ENCODE results near the gene ADGRE1. TPM values are rescaled to one million over a fixed set of nuclear protein-coding genes. Genes with fewer than 3 reads are reported as not detected.

The ADGRE1 gene
- polyA plus RNA-seq, 10 donors: 0.05 to 0.40 (median 0.23) TPM; not detected in 2

DNA sequence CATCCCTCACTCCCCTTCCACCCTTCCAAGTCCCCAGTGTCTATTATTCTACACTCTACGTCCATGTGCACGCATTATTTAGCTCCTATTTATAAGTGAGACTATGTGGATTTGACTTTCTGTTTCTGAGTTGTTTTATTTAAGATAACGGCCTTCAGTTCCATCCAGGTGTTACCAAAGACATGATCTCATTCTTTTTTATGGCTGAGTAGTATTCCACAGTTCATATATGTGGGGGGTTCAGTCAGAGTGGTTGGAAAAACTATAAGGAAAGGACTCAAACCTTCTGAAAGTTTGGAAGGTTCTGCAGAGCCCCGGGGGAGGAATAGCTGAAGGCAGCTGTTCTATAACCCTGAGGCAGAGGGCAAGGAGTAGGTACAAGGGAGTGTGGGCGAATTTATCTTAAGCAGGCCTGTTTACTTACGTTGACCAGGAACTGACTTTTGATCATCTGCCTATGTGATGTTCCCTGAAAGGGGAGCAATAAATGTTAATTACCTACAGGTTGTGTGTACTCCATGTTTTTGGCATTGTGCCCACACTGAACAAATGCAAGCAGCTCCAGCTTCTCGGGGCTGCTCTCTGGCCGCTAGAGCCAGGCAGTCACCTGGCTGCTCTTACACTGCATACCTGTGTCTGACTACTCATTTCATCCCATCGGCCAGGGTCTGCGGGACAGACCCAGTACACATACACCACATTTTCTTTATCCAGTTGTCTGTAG lies 13.5 kb upstream of the ADGRE1 start:
- DNase-seq: no peak

GRCh38 chr19:6875218-6875617 lies 12.2 kb upstream of the ADGRE1 start:
- DNase-seq: no peak

DNA sequence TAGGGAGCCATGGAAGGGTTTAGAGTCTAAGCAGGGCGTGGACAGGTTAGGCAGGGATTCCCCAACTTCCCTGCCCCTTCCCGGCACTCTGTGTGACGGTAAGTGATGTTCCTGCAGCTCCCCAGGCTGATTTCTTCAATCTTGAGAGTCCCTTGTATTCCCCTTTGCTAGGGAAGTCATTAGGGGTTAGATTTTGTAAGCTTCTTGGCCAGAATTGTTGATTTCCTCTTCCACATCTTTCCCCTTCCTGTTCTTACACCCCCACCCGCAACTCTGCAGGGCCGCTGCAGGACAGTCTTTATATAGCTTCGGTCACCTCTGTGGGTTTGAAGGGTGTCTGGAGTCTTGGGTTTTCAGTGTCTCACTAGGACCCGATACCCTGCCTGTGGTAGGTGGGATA lies 10.6 kb upstream of the ADGRE1 start:
- DNase-seq: no peak

GRCh38 chr19:6877766-6878165 lies 9.6 kb upstream of the ADGRE1 start:
- DNase-seq: no peak

DNA sequence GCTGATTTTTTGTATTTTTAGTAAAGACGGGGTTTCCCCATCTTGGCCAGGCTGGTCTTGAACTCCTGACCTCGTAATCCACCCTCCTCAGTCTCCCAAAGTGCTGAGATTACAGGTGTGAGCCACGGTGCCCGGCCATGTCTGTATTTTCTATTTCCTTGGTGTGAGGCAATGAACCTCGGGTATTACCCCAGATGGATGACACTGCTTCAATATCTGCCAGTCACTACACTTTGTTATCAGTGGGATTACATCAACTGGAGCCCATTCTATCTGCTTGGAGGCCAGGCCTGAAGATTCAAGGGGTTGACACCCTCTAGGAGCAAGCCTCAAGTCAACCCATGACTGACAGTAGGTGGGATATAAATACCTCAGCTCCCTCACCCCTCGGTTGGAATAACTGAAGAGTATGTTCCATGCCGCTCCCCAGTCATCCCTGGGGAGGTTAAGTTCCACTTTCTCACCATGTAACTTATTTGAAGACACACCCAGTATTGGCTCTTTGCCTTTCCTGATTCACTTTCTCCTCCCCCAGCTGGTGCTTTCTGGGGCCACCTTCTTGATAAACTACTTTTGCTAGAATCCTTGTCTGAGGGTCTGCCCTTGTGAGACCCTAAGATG lies 992 bp upstream of the ADGRE1 start:
- no peak for DNase-seq

GRCh38 chr19:6888967-6889366 lies 1.6 kb downstream of the ADGRE1 start:
- no peak for DNase-seq

DNA sequence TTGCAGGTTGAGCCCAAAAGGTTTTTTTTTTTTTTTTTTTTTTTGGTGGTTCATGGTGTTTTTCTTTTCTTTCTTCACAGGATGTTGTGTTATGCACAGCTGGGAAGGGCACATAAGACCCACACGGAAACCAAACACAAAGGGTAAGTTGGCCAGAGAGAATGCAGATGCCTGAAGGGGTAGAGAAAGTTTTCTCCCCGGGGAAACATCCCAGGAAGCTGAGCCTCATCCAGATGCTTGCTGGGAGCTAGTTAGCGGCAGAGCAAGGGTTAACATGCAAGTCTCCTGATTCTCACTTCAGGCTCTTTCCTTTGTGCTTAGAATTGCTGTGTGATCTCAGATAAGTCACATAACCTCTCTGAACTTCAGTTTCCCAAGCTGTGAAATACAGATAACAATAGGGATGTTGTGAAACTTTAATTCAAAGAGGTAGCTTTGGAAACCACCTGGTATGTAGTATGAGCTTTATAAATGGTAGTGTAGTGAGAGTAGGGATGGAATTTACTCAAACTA lies 3.1 kb downstream of the ADGRE1 start:
- no peak for DNase-seq

- no peak for DNase-seq
Measured at GRCh38 chr19:6890938-6891337, 3.6 kb downstream of the ADGRE1 start.

GRCh38 chr19:6891761-6892385 lies 4.5 kb downstream of the ADGRE1 start:
- DNase-seq: no peak

- no peak for DNase-seq
Measured at GRCh38 chr19:6894313-6894712, 6.9 kb downstream of the ADGRE1 start.

- DNase-seq: no peak
Measured at GRCh38 chr19:6903446-6903845, 16.1 kb downstream of the ADGRE1 start.

DNA sequence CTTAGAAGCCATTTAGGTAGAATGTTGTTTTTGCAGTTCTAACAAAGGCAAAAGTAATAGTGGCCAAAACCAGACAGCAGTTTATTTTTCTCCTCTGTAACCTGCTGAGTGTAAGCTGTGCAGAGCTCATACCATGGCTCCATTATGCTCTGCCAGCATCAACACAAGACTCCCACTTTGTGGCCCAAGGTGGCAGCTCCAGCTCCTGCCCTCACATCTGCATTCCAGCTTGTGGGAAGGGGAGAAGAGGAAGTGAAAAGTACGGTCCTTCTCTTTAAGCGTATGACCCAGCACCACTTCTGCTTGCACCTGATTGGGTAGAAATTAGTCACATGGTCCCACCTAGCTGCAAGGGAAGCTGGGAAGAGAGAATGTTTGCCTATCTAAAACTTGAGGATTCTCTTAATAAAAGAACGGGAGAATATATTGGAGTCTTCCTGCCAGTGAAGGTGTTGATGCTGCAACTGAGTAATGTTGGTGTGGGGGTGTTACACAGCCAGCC lies 19.2 kb downstream of the ADGRE1 start:
- DNase-seq: no peak

DNA sequence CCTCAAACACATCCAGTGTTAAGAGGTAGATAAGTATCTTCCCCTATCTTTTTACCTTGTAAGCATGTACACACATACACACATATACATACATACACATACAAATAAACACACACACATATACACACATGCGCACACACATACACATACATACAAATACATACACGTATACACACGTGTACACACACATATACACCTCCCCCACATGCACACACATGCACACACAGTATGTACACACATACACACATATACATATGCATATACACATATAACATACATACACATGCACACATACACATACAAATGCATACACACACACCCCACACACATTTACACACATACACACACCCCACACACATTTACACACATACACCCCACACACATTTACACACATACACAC lies 24.1 kb downstream of the ADGRE1 start:
- DNase-seq: no peak

GRCh38 chr19:6914321-6914720 lies 26.9 kb downstream of the ADGRE1 start:
- no peak for DNase-seq

GRCh38 chr19:6916952-6917351 lies 29.6 kb downstream of the ADGRE1 start:
- no peak for DNase-seq

DNA sequence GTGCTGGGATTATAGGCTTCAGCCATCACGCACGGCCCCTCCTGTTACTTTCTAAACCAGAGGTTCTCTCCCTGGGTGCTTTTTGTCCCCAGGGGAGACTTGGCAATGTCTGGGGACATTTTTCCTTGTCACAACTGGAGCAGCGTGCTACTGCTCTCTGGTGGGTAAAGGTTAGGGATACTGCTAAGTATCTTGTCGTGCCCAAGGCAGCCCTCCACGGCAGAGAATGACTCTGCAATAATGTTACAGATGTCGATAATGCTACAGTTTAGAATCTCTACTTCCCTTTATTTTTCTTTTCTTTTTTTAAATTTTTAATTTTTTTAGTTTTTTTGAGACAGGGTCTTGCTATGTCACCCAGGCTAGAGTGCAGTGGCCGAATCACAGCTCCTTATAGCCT lies 38.0 kb downstream of the ADGRE1 start:
- no peak for DNase-seq

- no peak for DNase-seq
Measured at GRCh38 chr19:6925801-6926751, 38.7 kb downstream of the ADGRE1 start.

GRCh38 chr19:6930190-6930589 lies 42.8 kb downstream of the ADGRE1 start:
- DNase-seq: no peak

- no peak for DNase-seq
Measured at GRCh38 chr19:6935069-6935468, 47.7 kb downstream of the ADGRE1 start.

DNA sequence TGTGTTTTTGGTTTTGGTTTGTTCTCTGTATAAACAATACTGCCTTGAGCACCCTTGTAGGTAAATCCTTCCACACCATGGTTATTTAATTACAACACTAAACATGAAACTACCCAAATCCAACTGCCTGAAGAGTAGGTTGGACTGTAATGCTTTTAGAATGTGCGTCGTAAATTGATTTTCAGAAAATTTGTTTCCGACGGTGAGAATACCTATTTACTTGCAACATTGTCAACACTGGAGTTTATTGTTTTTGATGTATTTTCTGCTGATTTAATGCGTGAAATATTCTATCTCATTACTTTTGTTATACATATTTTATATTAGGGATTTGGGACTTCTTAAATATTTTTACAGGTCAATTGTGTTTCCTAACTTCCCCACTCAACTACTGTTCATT lies 48.2 kb downstream of the ADGRE1 start:
- DNase-seq: no peak

GRCh38 chr19:6945733-6946132 lies 58.4 kb downstream of the ADGRE1 start:
- no peak for DNase-seq

GRCh38 chr19:6947745-6948144 lies 60.4 kb downstream of the ADGRE1 start:
- DNase-seq: peak; percentile 6 to 12 (median 10)

Measured in muscle of back (tissue), 11 donors.